HT1080 (cell line): Measurements from ENCODE around the gene ITGA8. TPM values are rescaled to one million over a fixed set of nuclear protein-coding genes. Genes with fewer than 3 reads are reported as not detected.

Source experiments
- DNase-seq: peaks from one replicate; pipeline ENCODE4 v3.0.0-alpha.2; 2015; ENCODE audit warnings: low read depth
- total RNA-seq: library from RNA; depleted of rRNA; stranded (reverse); fragments of >200 nt; shearing (Covaris generic); gene quantifications from 2 replicates; pipeline ENCODE4 v1.2.3, GENCODE V29; 2014; rRNA removed

Gene ITGA8
- total RNA-seq, 1 experiment from 2014 or later, result not detected

DNA sequence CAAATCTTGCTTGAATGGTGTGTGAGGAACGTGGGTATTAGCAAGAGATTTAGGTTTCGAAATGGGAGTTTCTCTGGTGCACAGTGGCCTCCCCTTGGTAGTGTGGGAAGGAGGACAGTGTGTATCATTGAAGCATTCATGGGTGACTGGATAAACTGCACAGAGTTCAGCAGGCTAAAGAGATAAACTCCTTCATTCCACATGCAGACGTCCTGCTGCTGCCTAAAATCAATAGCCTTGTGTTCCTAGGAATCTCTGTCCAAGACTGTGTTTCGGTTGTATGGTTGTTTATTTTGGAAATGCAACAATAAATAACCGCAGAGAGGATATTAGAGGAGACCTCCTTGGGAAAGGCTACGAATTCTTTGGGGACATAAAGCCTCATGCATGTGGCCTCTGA, 247.7 kb downstream of the ITGA8 start:
- DNase-seq, result no peak

DNA sequence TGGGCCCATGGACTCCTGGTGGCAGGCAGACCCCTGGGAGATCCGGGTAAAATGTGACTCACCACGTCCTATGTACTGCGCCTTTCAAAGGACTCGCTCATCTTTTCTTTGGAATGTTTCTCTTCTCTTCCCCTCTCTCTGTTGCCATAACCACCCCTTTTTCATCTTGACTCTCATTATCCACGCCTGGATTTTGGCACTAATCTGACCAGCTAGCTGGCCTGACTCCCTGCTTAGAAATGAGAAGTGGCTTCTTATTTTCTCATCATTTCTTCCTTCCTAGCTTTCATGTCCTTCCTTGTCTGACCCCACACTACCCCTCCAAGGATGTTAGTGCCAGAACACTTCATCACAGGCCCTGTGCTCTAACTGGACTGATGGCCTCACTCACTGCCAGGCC, 250.6 kb downstream of the ITGA8 start:
- DNase-seq, result no peak

DNA sequence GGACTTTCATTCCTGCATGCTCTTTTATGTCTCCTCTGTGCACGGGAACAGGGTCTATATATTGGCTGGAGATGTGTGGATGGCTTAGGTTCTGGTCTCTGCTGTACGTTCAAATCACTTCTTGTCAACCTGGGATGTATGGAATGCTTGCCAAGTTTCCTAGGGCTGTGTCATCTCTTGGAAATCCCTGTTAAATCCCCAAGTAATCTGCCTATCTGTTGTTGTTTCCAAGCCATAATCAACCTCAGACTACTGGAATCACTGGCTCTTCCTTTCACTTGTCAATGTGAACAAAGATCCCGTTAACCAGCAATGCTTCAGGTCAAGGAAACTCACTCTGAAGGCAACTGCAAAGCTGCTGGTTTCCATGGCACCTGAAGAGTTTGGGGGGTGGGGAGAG, 255.3 kb downstream of the ITGA8 start:
- DNase-seq, result no peak

Other genes with a start within 250 kb of the ITGA8 start
- gene MINDY3, start 140.6 kb upstream of the ITGA8 start, total RNA-seq, result 15.4 and 17.4 TPM in 2 replicates